ENCODE data around the gene SLC25A42.
A peak's percentile ranks its signal among the peaks of the same experiment; 100 is the strongest.

DNA sequence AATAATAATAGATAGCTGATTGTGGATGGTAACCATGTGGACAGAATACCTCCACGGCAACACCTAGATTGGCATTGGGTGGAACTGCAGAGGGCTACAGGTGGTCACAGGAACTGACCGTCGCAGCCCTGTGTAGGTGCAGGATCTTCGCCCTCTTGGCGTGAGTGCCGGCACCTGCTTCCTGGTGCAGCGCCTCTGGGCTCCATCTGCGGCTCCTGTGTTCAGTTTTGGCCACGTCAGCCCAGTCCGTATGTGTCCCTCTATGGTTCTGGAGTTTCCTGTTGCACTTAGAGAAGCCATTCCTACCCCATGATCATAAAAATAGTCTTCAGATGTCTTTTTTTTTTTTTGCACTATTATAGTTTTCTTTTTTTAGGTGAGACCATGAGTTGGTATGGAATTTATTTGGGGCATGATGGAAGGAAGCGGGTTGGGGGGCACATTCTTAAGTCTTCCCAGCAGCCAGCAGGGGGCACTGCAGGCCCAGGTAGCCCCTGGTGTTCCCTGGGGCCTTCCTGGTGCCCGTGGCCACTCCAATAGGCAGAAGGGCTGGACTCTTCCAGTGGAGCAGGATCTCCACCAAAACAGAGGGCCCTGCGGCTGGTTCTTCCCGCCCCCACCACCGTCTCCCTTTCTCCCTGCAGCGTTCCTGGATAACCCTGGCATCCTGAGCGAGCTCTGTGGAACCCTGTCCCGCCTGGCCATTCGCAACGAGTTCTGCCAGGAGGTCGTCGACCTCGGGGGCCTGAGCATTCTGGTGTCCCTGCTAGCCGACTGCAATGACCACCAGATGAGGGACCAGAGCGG lies 10.1 kb upstream of the SLC25A42 start:
- TF ChIP-seq CTCF (IDR thresholded peaks at IDR 0.05): peak; percentile 41 to 85 (median 82)
- no peak for TF ChIP-seq POLR2A (IDR thresholded peaks at IDR 0.05)
